BJ (cell line): ENCODE data around the gene NSF. TPM values are rescaled to one million over a fixed set of nuclear protein-coding genes. Genes with fewer than 3 reads are reported as not detected.

Experiments
- CTCF ChIA-PET: fragments of 350-600 bp; formaldehyde crosslinking; extraction: SDS; loops from one replicate; lab custom pipeline; 2021; ENCODE audit warnings: antibody characterized with exemption, inconsistent platforms; lab: Yijun Ruan, JAX
- POLR2A ChIA-PET: fragments of 300-600 bp; sonication (Branson Sonifier 250); formaldehyde crosslinking; extraction: SDS; loops from one replicate; lab custom pipeline; 2021; ENCODE audit warnings: antibody characterized with exemption; lab: Charles Lee
- DNase-seq: peaks from one replicate; pipeline ENCODE4 v3.0.0-alpha.2; 2011; ENCODE audit warnings: low read depth
- H3K27me3 ChIP-seq: 2 replicates; pipeline ENCODE4 v1.6.0; 2011; ENCODE audit warnings: low read length; ENCODE audit not compliant: control insufficient read depth, insufficient read depth
- H3K36me3 ChIP-seq: 2 replicates; pipeline ENCODE4 v1.5.1; 2011; ENCODE audit warnings: low read length; ENCODE audit not compliant: control insufficient read depth, insufficient read depth
- H3K4me3 ChIP-seq: 2 replicates; pipeline ENCODE4 v1.5.1; 2011; ENCODE audit warnings: low read depth, mild to moderate bottlenecking, control low read depth, low read length
- CTCF ChIP-seq: IDR thresholded peaks from 2 replicates; pipeline ENCODE4 v1.5.1; 2011; ENCODE audit warnings: low read depth, mild to moderate bottlenecking, control low read depth, inconsistent platforms, low read length, moderate library complexity; ENCODE audit not compliant: insufficient read depth
- polyA plus RNA-seq: library from polyadenylated mRNA; depleted of rRNA; stranded (reverse); fragments of >200 nt; gene quantifications from 2 replicates; pipeline ENCODE4 v1.2.3, GENCODE V29; 2011

Gene NSF
- polyA plus RNA-seq, 1 experiment: 38.0 TPM

DNA sequence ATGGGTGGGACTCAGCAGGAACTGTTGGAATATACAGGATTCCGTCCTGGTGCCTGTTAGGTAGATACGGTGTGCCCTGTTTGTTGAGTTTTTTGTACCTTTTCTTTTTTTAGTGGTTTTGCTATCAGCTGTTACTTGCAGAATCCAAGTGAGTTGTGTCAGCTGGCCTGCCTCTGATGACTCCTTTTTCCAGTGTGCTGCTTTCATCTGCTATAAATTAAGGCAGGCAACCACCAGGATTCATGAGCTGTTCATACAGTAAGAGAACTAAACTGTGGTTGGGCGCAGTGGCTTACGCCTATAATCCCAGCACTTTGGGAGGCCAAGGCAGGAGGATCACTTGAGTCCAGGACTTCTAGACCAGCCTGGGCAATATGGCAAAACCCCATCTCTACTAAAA, 148.1 kb downstream of the NSF start:
- no peak for TF ChIP-seq CTCF
- DNase-seq: no peak
- ChIA-PET CTCF (interaction anchor here (1.1 kb wide), 1 partner anchor 85 kb away, joined by 3 read pairs; no protein-coding TSS in a partner anchor), POLR2A (no interaction called here)
- Histone ChIP-seq H3K27me3 (no peaks in the 10 kb centered on the region), H3K4me3 (no peak overlapping the region), H3K36me3 (no peaks in the 10 kb centered on the region)

DNA sequence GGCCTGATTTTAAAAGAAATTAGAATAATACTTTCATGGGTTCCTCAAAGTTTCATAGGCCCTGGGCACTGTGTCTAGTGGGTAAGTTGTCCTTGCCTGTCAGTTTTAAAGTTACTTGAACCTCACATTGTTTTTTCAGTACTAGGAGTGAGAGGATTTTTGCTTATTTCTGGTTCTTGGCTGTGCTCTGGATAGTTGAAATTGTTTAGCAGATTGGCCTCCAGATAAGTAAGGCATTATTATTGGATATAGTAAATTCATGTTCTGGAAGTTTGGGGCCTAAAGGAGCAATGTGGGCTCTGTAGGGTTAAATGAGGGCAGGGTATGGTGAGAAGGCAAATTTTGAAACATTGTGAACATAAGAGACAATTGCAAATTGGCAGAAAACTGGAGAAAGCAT, 149.5 kb downstream of the NSF start:
- no peak for TF ChIP-seq CTCF
- Histone ChIP-seq H3K36me3 (no peaks in the 10 kb centered on the region), H3K4me3 (no peak overlapping the region), H3K27me3 (no peaks in the 10 kb centered on the region)
- no peak for DNase-seq
- ChIA-PET POLR2A (no interaction called here), CTCF (no interaction called here)

DNA sequence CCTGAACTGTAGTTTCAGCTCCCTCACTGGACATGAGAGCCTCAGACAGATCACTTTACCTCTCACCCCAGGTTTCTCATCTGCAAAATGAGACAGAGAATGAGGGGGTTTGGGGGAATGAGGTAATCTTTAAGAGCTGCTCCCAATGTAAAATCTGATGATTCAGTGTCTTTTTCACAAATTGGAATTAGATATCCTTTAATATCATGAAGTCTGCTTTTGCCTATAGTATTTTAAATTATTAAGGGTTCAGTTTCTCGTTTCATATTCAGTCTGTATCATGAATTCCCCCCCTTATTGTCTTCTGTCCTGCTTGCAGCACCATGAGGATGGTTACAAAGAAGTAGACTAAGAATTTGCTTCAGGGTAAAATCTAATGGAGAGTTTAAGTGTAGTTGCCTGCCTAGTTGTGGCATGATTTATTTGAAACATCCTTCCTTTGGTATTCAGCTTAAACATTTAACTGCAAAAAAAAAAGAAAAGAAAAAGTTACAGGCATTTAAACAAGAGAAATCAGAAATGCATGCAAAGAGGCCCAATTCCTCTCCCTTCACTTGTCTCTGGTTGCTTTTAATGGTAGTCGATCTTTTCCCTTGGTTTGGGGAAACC, 150.8 kb downstream of the NSF start:
- no peak overlapping the region for H3K4me3 ChIP-seq
- no peak for DNase-seq
- no peaks in the 10 kb centered on the region for H3K36me3 ChIP-seq
- H3K27me3 ChIP-seq: no peaks in the 10 kb centered on the region
- POLR2A ChIA-PET: no interaction called here
- TF ChIP-seq CTCF: no peak
- CTCF ChIA-PET: interaction anchor here (0.6 to 1.1 kb wide), 2 partner anchors 85 to 105 kb away, joined by 3 read pairs; no protein-coding TSS in a partner anchor

DNA sequence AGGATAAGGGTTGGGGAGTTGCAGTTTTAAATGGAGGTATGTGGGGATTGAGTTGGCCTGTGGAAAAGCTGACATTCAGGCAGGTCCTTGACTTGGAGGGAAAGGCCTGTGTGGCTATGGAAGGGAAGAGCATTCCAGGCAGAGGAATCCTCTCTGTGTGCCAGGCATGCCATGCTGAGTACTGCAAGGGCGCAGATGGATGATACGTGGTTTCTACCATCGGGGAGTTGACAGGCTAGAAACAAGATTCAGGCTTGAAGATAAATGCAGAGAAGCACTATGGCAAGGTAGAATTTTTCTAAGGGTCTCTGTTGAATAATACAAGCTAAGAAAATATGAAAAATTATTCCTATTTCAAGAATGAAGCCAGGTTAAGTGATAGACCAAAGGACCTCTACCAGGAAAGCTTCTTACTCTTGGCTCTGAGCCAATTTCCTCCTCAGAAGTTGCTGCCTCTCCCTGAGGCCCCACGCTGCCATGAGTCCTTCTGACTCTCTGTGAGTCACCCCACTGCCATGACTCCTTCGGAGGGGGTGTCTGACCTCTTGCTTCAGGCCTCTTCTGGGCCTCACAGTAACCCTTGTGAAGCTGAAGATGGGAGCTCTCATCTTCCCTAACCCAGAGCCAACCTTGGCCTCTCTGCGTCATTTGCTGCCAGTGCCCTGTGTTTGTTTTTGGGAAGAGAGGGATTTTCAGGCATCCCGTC, 152.2 kb downstream of the NSF start:
- DNase-seq: peak; percentile 41
- CTCF ChIA-PET: interaction anchor here (0.9 to 1.7 kb wide), 3 partner anchors 21 to 93 kb away, joined by 3 to 5 read pairs (median 3); no protein-coding TSS in a partner anchor
- Histone ChIP-seq H3K27me3 (no peaks in the 10 kb centered on the region), H3K36me3 (no peaks in the 10 kb centered on the region), H3K4me3 (no peak overlapping the region)
- POLR2A ChIA-PET: no interaction called here
- TF ChIP-seq CTCF: no peak

GRCh38 chr17:46744441-46744840, 154.0 kb downstream of the NSF start:
- ChIA-PET CTCF (no interaction called here), POLR2A (no interaction called here)
- H3K4me3 ChIP-seq: no peak overlapping the region
- TF ChIP-seq CTCF: no peak
- H3K36me3 ChIP-seq: no peaks in the 10 kb centered on the region
- H3K27me3 ChIP-seq: no peaks in the 10 kb centered on the region
- DNase-seq: no peak
